HEK293 (cell line): Measurements from ENCODE around the gene COX17.

ENCODE experiments used
- CTCF ChIA-PET: fragments of 350-600 bp; formaldehyde crosslinking; extraction: SDS; loops from one replicate; lab custom pipeline; 2021; ENCODE audit warnings: antibody characterized with exemption; lab: Yijun Ruan, JAX
- POLR2A ChIA-PET: fragments of 300-600 bp; formaldehyde crosslinking; extraction: SDS; loops from one replicate; lab custom pipeline; 2020; ENCODE audit warnings: antibody characterized with exemption, inconsistent platforms; lab: Yijun Ruan, JAX
- H3K27ac ChIP-seq: fragments of 200-500 bp; sonication (Bioruptor generic); 2 replicates; pipeline ENCODE4 v1.5.1; 2014; ENCODE audit warnings: low read depth, low read length, control low read depth, inconsistent platforms; ENCODE audit errors: extremely low read depth
- H3K36me3 ChIP-seq, 2 experiments: fragments of 200-500 bp in 1 of 2; sonication (Bioruptor generic) in 1 of 2; 1 replicate in 1 of 2; 2 replicates in 1 of 2; pipeline ENCODE4 v1.5.1; 2014 to 2017; ENCODE audit warnings: inconsistent platforms in 2 of 2, low read length in 2 of 2; ENCODE audit not compliant: control insufficient read depth in 2 of 2, insufficient read depth in 1 of 2
- H3K4me1 ChIP-seq: fragments of 200-500 bp; sonication (Bioruptor generic); 2 replicates; pipeline ENCODE4 v1.5.1; 2014; ENCODE audit warnings: mild to moderate bottlenecking, low read length, inconsistent platforms; ENCODE audit not compliant: control insufficient read depth, insufficient read depth
- H3K4me3 ChIP-seq: 2 replicates; pipeline ENCODE4 v1.5.1; 2011; ENCODE audit warnings: low read depth, mild to moderate bottlenecking, control low read depth, low read length, moderate library complexity
- H3K9me3 ChIP-seq: fragments of 200-500 bp; sonication (Bioruptor generic); 2 replicates; pipeline ENCODE4 v1.5.1; 2014; ENCODE audit warnings: low read depth, low read length, inconsistent platforms; ENCODE audit not compliant: control insufficient read depth, insufficient read depth
- EGR2 ChIP-seq: fragments of 450-650 bp; formaldehyde crosslinking; IDR thresholded peaks from 2 replicates; pipeline ENCODE4 v1.5.1; 2016; ENCODE audit warnings: low read depth, missing biosample characterization, missing genetic modification characterization
- FEZF1 ChIP-seq: fragments of 450-650 bp; formaldehyde crosslinking; IDR thresholded peaks from 2 replicates; pipeline ENCODE4 v1.5.1; 2016; ENCODE audit warnings: missing biosample characterization, missing genetic modification characterization
- GFI1B ChIP-seq: fragments of 450-650 bp; formaldehyde crosslinking; IDR thresholded peaks from 2 replicates; pipeline ENCODE4 v1.5.1; 2016; ENCODE audit warnings: missing biosample characterization, missing genetic modification characterization
- GLI4 ChIP-seq: fragments of 450-650 bp; formaldehyde crosslinking; IDR thresholded peaks from 2 replicates; pipeline ENCODE4 v1.5.1; 2016; ENCODE audit warnings: missing biosample characterization, missing genetic modification characterization
- HIC1 ChIP-seq: fragments of 450-650 bp; formaldehyde crosslinking; IDR thresholded peaks from 2 replicates; pipeline ENCODE4 v1.5.1; 2016; ENCODE audit warnings: missing biosample characterization, missing genetic modification characterization
- HOXD13 ChIP-seq: sonication (generic); formaldehyde crosslinking; IDR thresholded peaks from 2 replicates; pipeline ENCODE4 v1.8.0; 2022; ENCODE audit warnings: missing genetic modification reagents, borderline replicate concordance
- INSM2 ChIP-seq: fragments of 450-650 bp; formaldehyde crosslinking; IDR thresholded peaks from 2 replicates; pipeline ENCODE4 v1.5.1; 2016; ENCODE audit warnings: missing biosample characterization, missing genetic modification characterization
- MEIS1 ChIP-seq: sonication (generic); formaldehyde crosslinking; IDR thresholded peaks from 2 replicates; pipeline ENCODE4 v1.8.1; 2022; ENCODE audit warnings: missing genetic modification reagents, mild to moderate bottlenecking, borderline replicate concordance
- PRDM6 ChIP-seq: fragments of 450-650 bp; formaldehyde crosslinking; IDR thresholded peaks from 2 replicates; pipeline ENCODE4 v1.5.1; 2017; ENCODE audit warnings: missing biosample characterization, missing genetic modification characterization
- SCRT1 ChIP-seq: fragments of 450-650 bp; formaldehyde crosslinking; IDR thresholded peaks from 2 replicates; pipeline ENCODE4 v1.5.1; 2016; ENCODE audit warnings: missing biosample characterization, missing genetic modification characterization, borderline replicate concordance
- ZBTB8A ChIP-seq: fragments of 450-650 bp; formaldehyde crosslinking; IDR thresholded peaks from 2 replicates; pipeline ENCODE4 v1.5.1; 2016; ENCODE audit warnings: missing biosample characterization, missing genetic modification characterization
- ZNF133 ChIP-seq: fragments of 450-650 bp; formaldehyde crosslinking; IDR thresholded peaks from 2 replicates; pipeline ENCODE4 v1.5.1; 2016; ENCODE audit warnings: missing biosample characterization, missing genetic modification characterization
- ZNF138 ChIP-seq: fragments of 450-650 bp; formaldehyde crosslinking; IDR thresholded peaks from 2 replicates; pipeline ENCODE4 v1.5.1; 2016; ENCODE audit warnings: missing biosample characterization, missing genetic modification characterization, borderline replicate concordance
- ZNF221 ChIP-seq: fragments of 450-650 bp; formaldehyde crosslinking; IDR thresholded peaks from 2 replicates; pipeline ENCODE4 v1.5.1; 2017; ENCODE audit warnings: missing biosample characterization, missing genetic modification characterization, borderline replicate concordance
- ZNF223 ChIP-seq: fragments of 450-650 bp; formaldehyde crosslinking; IDR thresholded peaks from 2 replicates; pipeline ENCODE4 v1.5.1; 2016; ENCODE audit warnings: missing biosample characterization, missing genetic modification characterization
- ZNF266 ChIP-seq: fragments of 450-650 bp; formaldehyde crosslinking; IDR thresholded peaks from 2 replicates; pipeline ENCODE4 v1.5.1; 2016; ENCODE audit warnings: missing biosample characterization, missing genetic modification characterization, low read depth
- ZNF280D ChIP-seq: fragments of 450-650 bp; formaldehyde crosslinking; IDR thresholded peaks from 2 replicates; pipeline ENCODE4 v1.5.1; 2016; ENCODE audit warnings: missing biosample characterization, missing genetic modification characterization
- ZNF366 ChIP-seq: fragments of 450-650 bp; formaldehyde crosslinking; conservative IDR thresholded peaks from 2 replicates; pipeline ENCODE4 v1.5.1; 2016; ENCODE audit warnings: missing biosample characterization, missing genetic modification characterization
- ZNF530 ChIP-seq: fragments of 450-650 bp; formaldehyde crosslinking; IDR thresholded peaks from 2 replicates; pipeline ENCODE4 v1.5.1; 2016; ENCODE audit warnings: low read depth, missing biosample characterization, missing genetic modification characterization
- ZNF560 ChIP-seq: fragments of 450-650 bp; formaldehyde crosslinking; IDR thresholded peaks from 2 replicates; pipeline ENCODE4 v1.5.1; 2017; ENCODE audit warnings: missing biosample characterization, missing genetic modification characterization, borderline replicate concordance
- ZNF830 ChIP-seq: fragments of 450-650 bp; IDR thresholded peaks from 2 replicates; pipeline ENCODE4 v1.5.0; 2018; ENCODE audit warnings: missing biosample characterization, missing genetic modification characterization, low read depth, mild to moderate bottlenecking, moderate library complexity

COX17 gene

GRCh38 chr3:119658994-119659393 lies 18.2 kb downstream of the COX17 start:
- POLR2A ChIA-PET, result interaction anchor here (0.9 kb wide), 1 partner anchor 195 kb away, joined by 3 read pairs; the partner anchor contains the start of gene TMEM39A

GRCh38 chr3:119657887-119658702 lies 19.1 kb downstream of the COX17 start:
- ChIA-PET CTCF (no interaction called here), POLR2A (no interaction called here)
- Histone ChIP-seq H3K4me3 (no peak overlapping the region), H3K9me3 (no peaks in the 10 kb centered on the region), H3K27ac (no peak overlapping the region), H3K4me1 (no peaks in the 10 kb centered on the region), H3K36me3 (no peaks in the 10 kb centered on the region)
- no peak for TF ChIP-seq ZBTB8A
- TF ChIP-seq ZNF221 (tag by site-specific recombination), result no peak
- no peak for TF ChIP-seq ZNF530 (tag by site-specific recombination)
- no peak for TF ChIP-seq ZNF133
- no peak for TF ChIP-seq ZNF138 (tag by site-specific recombination)
- TF ChIP-seq HIC1 (tag by site-specific recombination), result no peak
- no peak for TF ChIP-seq PRDM6 (tag by site-specific recombination)
- TF ChIP-seq EGR2, result no peak
- TF ChIP-seq ZNF266 (tag by site-specific recombination), result no peak
- TF ChIP-seq ZNF366 (tag by site-specific recombination), result no peak
- TF ChIP-seq MEIS1, result no peak

More at GRCh38 chr3:119658994-119659393, 18.2 kb downstream of the COX17 start:
- CTCF ChIA-PET, result no interaction called here
- TF ChIP-seq ZNF560 (tag by site-specific recombination) (no peak), INSM2 (tag by site-specific recombination) (no peak), SCRT1 (no peak), GLI4 (tag by site-specific recombination) (no peak), FEZF1 (tag by site-specific recombination) (no peak), ZNF223 (tag by site-specific recombination) (no peak), ZNF280D (tag by site-specific recombination) (no peak), ZNF830 (tag by site-specific recombination) (no peak), ZNF266 (tag by site-specific recombination) (no peak), HOXD13 (CRISPR knock-in tag) (no peak), GFI1B (tag by site-specific recombination) (no peak), EGR2 (no peak)
- no peak overlapping the region for H3K27ac ChIP-seq
- H3K4me1 ChIP-seq, result no peaks in the 10 kb centered on the region
- H3K9me3 ChIP-seq, result no peaks in the 10 kb centered on the region
- H3K36me3 ChIP-seq, result no peaks in the 10 kb centered on the region
- H3K4me3 ChIP-seq, result no peak overlapping the region
